ENCODE data around the gene CARMIL1. TPM values are rescaled to one million over a fixed set of nuclear protein-coding genes. Genes with fewer than 3 reads are reported as not detected.
A peak's percentile ranks its signal among the peaks of the same experiment; 100 is the strongest.

Gene CARMIL1
- total RNA-seq, 1 donor from 2014 or later: 37.6 TPM

- H3K4me3 ChIP-seq: no peak overlapping the region
- no peak for TF ChIP-seq CTCF (IDR thresholded peaks at IDR 0.05)
- no peaks in the 10 kb centered on the region for H3K4me1 ChIP-seq
- H3K36me3 ChIP-seq: no peaks in the 10 kb centered on the region
- DNase-seq (no peak), ATAC-seq (no peak)
- no peak overlapping the region for H3K27ac ChIP-seq
- intact Hi-C loops (cut with DNase I): no loop called here
- peaks cover 6% of the 10 kb centered on the region for H3K27me3 ChIP-seq
- no peaks in the 10 kb centered on the region for H3K9me3 ChIP-seq
These were observed 366.7 kb downstream of the CARMIL1 start for GRCh38 chr6:25645916-25646315.

GRCh38 chr6:25649611-25650010 is 370.4 kb downstream of the CARMIL1 start:
- ATAC-seq: no peak
- Histone ChIP-seq H3K4me1 (no peaks in the 10 kb centered on the region), H3K9me3 (no peaks in the 10 kb centered on the region), H3K36me3 (no peaks in the 10 kb centered on the region), H3K27ac (no peak overlapping the region), H3K4me3 (no peak overlapping the region), H3K27me3 (peaks cover 36% of the 10 kb centered on the region)
- TF ChIP-seq CTCF (IDR thresholded peaks at IDR 0.05): no peak
- DNase-seq: no peak
- intact Hi-C loops (cut with DNase I): no loop called here

GRCh38 chr6:25652007-25652515 is 372.9 kb downstream of the CARMIL1 start, which contains the start of gene SCGN:
Gene SCGN (plus strand): TSS chr6:25652215. CDS start chr6:25652404, 189 bp downstream.
- peaks cover 36% of the 10 kb centered on the region for H3K27me3 ChIP-seq
- peak; percentile 77 for DNase-seq
- TF ChIP-seq CTCF (IDR thresholded peaks at IDR 0.05): no peak
- no peaks in the 10 kb centered on the region for H3K4me1 ChIP-seq
- intact Hi-C loops (cut with DNase I): no loop called here
- H3K36me3 ChIP-seq: no peaks in the 10 kb centered on the region
- H3K9me3 ChIP-seq: no peaks in the 10 kb centered on the region
- no peak within 1 kb of the TSS for H3K27ac ChIP-seq
- H3K4me3 ChIP-seq: peak within 1 kb of the TSS; percentile 4
- peak; percentile 85 for ATAC-seq

GRCh38 chr6:25655723-25656122 is 376.5 kb downstream of the CARMIL1 start:
- no peaks in the 10 kb centered on the region for H3K36me3 ChIP-seq
- DNase-seq (no peak), ATAC-seq (no peak)
- H3K4me1 ChIP-seq: no peaks in the 10 kb centered on the region
- H3K9me3 ChIP-seq: no peaks in the 10 kb centered on the region
- no peak overlapping the region for H3K4me3 ChIP-seq
- no peak for TF ChIP-seq CTCF (IDR thresholded peaks at IDR 0.05)
- intact Hi-C loops (cut with DNase I): no loop called here
- no peak overlapping the region for H3K27ac ChIP-seq
- H3K27me3 ChIP-seq: peaks cover 32% of the 10 kb centered on the region

- no peak overlapping the region for H3K4me3 ChIP-seq
- DNase-seq (no peak), ATAC-seq (no peak)
- no peak overlapping the region for H3K27ac ChIP-seq
- no peaks in the 10 kb centered on the region for H3K4me1 ChIP-seq
- TF ChIP-seq CTCF (IDR thresholded peaks at IDR 0.05): no peak
- H3K27me3 ChIP-seq: no peaks in the 10 kb centered on the region
- intact Hi-C loops (cut with DNase I): no loop called here
- no peaks in the 10 kb centered on the region for H3K9me3 ChIP-seq
- no peaks in the 10 kb centered on the region for H3K36me3 ChIP-seq
These were observed 380.6 kb downstream of the CARMIL1 start for GRCh38 chr6:25659633-25660368.

Measured in upper lobe of right lung (tissue), 1 donor.